ENCODE results near the gene KCNQ1.

- TF ChIP-seq, protein P1, sequence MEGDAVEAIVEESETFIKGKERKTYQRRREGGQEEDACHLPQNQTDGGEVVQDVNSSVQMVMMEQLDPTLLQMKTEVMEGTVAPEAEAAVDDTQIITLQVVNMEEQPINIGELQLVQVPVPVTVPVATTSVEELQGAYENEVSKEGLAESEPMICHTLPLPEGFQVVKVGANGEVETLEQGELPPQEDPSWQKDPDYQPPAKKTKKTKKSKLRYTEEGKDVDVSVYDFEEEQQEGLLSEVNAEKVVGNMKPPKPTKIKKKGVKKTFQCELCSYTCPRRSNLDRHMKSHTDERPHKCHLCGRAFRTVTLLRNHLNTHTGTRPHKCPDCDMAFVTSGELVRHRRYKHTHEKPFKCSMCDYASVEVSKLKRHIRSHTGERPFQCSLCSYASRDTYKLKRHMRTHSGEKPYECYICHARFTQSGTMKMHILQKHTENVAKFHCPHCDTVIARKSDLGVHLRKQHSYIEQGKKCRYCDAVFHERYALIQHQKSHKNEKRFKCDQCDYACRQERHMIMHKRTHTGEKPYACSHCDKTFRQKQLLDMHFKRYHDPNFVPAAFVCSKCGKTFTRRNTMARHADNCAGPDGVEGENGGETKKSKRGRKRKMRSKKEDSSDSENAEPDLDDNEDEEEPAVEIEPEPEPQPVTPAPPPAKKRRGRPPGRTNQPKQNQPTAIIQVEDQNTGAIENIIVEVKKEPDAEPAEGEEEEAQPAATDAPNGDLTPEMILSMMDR (IDR thresholded peaks at IDR 0.05): no peak
- no peak for TF ChIP-seq POLR2A (IDR thresholded peaks at IDR 0.05)
Observed at GRCh38 chr11:2669634-2670469, 225.0 kb downstream of the KCNQ1 start.

Measured in adrenal gland (tissue), 5 donors.